HG02588 (cell line): ENCODE results near the gene SLC25A30.
"Not testable (repeated sequence)": the region's sequence is repeated elsewhere in the genome, so short reads cannot be mapped to it uniquely, and the experiment has no call there.

ENCODE experiments used
- ATAC-seq: cut with Tn5 transposase; IDR thresholded peaks from one replicate; pipeline ENCODE4 v1.9.1; 2021; ENCODE audit warnings: mild to moderate bottlenecking, moderate library complexity; ENCODE audit not compliant: unreplicated experiment

SLC25A30 gene

GRCh38 chr13:45368571-45368970 lies 49.6 kb downstream of the SLC25A30 start:
- ATAC-seq, result no peak

GRCh38 chr13:45368005-45368404 lies 50.2 kb downstream of the SLC25A30 start:
- no peak for ATAC-seq

DNA sequence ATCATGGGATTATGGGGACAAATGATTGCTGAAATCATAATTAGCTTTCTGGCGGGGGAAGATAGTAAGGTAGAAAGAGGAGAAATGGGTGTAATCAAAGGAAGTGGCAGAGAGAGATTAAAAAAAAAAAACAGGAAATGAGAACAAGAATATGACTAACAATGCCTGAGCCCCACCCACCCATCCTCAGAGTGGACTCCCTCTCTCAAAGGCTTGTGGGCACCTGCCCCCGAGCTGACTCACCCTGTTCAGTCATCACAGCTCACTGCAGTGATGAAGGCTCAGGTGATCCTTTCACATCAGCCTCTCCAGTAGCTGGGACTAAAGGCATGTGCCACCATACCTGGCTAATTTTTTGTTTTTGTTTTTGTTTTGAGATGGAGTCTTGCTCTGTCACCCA lies 50.8 kb downstream of the SLC25A30 start:
- ATAC-seq, result peak; percentile 87

GRCh38 chr13:45365558-45365885 lies 52.7 kb downstream of the SLC25A30 start:
- ATAC-seq, result no peak

DNA sequence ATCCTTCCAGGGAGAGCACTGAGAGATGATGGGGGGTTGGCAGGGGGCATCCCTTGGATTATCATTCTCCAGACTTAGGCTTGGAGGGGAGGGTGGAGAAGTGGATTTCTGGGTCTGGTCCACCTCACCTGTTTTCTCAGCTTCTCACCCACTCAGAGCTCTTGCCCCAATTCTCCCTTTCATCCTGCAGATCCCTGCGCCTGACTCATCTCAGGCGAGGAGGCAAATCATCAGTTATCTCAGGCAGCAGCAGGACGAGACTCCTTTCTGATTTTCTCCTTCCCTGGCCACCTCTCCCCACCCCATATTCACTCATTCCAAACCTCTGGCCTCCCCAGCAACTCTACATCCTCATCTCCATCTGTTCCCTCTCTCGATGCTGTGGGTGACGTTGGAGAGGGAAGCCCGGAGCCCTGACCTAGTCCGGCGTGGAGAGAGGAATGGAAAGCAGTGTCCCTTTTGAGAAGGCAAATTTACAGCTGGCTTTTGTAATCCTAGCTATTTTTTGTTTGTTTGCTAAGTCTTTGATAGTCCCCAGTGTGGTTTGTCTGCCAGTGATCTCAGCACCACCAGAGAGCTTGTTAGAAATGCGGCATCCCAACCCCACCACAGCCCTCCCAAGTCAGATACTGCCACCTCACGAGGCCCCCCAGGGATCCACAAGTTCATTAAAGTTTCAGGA lies 53.2 kb downstream of the SLC25A30 start:
- no peak for ATAC-seq

DNA sequence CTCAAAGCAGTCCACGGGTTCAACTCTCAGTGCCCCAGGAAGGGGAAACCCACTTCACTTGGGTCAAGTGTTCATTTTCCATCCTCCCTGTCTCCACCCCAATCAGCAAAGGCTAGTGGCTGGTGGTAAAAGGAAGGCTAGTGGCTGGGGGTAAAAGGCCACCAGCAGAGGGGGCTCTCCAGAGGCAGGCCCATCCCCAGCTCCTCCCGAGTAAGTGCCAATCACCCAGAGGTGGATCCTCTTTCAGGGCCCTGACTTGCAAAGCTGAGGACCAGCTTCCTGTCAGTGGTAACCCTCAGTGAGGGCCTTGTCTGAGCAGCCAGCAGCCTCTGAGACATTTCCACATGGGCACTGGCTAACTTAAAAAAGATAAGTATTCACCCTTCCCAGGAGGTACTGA lies 55.2 kb downstream of the SLC25A30 start:
- no peak for ATAC-seq

DNA sequence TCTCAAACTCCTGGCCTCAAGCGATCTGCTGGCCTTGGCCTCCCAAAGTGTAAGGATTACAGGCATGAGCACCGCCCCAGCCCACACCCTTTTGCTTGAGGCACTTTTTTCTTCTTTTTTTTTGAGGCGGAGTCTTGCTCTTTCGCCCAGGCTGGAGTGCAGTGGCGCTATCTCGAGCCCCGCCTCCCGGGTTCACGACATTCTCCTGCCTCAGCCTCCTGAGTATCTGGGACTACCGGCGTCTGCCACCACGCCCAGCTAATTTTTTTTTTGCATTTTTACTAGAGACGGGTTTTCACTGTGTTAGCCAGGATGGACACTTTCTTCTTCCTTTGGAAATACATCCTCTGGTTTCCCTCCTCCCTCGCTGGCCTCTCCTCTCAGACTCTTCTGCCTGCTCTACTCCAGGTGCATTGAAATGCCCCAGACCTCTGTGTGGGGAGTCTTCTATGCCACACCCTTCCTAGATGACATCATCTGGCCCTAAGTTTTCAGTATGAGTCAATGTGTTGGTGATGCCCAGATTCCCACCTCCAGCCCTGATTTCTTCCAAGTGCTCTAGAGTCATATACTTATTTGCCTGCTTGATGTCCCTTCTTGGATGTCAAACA lies 56.5 kb downstream of the SLC25A30 start:
- ATAC-seq, result no peak

- no peak for ATAC-seq
Observed at GRCh38 chr13:45356966-45357672, 61.1 kb downstream of the SLC25A30 start.

DNA sequence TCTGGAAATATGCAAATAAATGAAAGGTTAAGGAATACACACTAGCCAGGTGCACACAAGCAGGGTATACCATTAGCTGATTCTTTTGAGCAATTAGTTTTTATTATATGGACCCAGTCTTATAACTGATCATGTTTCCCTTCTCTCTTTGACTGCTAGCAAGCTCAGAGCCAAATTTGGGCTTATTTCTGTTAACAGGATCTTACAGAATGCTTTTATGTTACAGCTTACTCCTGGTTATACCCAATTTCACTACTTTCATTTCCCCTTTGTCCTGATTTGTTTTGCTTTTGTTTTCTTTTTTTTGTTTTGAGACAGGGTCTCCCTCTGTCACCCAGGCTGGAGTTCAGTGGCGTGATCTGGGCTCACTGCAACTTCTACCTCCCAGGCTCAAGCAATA lies 64.3 kb downstream of the SLC25A30 start:
- ATAC-seq, result no peak

GRCh38 chr13:45352031-45352430 lies 66.1 kb downstream of the SLC25A30 start:
- ATAC-seq, result no peak

DNA sequence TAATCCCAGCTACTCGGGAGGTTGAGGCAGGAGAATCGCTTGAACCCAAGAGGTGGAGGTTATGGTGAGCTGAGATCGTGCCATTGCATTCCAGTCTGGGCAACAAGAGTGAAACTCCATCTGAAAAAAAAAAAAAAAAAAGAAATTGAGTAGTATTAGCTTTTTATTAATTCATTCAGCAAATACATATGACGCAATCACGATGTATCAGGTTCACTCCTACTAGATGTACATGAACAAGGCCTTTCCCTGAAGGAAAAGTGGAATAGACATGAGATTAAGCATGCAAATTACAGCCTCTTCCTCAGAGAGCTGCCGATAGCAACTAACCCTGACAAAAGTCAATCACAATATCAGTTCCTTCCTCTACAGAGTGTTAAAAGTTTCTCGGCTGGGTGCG lies 68.0 kb downstream of the SLC25A30 start:
- no peak for ATAC-seq

GRCh38 chr13:45349438-45349837 lies 68.7 kb downstream of the SLC25A30 start:
- no peak for ATAC-seq

DNA sequence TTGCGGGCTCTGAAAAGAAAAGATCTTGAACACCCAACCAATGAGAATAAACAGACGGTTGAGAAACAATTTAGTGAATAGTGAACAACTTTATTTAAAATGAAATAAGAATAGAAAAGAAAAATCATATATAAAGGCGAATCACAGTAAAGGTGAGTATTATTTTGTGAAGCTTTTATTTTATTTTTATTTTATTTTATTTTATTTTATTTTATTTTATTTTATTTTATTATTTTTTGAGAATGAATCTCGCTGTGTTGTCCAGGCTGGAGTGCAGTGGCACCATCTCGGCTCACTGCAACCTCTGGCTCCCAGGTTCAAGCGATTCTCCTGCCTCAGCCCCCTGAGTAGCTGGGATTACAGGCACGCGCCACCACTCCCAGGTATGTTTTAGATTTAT lies 74.1 kb downstream of the SLC25A30 start:
- not testable (repeated sequence) for ATAC-seq
